Activated CD4-positive, alpha-beta T cell treated with anti-CD3 and anti-CD28 coated beads, Interleukin-2, amount 10 ng/mL, durations not matched to agents 7 days and 5 days (primary cell): ENCODE data around the gene PRXL2A. TPM values are rescaled to one million over a fixed set of nuclear protein-coding genes. Genes with fewer than 3 reads are reported as not detected.

Experiments used
- CTCF ChIA-PET: fragments of 350-600 bp; sonication (Branson Sonifier 250); formaldehyde crosslinking; loops from one replicate; lab custom pipeline; 2021; ENCODE audit warnings: antibody characterized with exemption; lab: Charles Lee
- POLR2A ChIA-PET: fragments of 350-600 bp; sonication (Branson Sonifier 250); formaldehyde crosslinking; loops from one replicate; lab custom pipeline; 2021; ENCODE audit warnings: antibody characterized with exemption; lab: Charles Lee
- DNase-seq: peaks from one replicate; pipeline ENCODE4 v3.0.0-alpha.2; 2020
- H3K27ac Mint-ChIP-seq: one replicate; pipeline ENCODE4 v1.8.0; 2021; ENCODE audit warnings: mild to moderate bottlenecking, moderate library complexity, mixed read lengths
- H3K27me3 Mint-ChIP-seq: one replicate; pipeline ENCODE4 v1.8.0; 2021; ENCODE audit warnings: mixed read lengths
- H3K36me3 Mint-ChIP-seq: one replicate; pipeline ENCODE4 v1.8.0; 2021; ENCODE audit warnings: low read depth, mixed read lengths
- H3K4me1 Mint-ChIP-seq: one replicate; pipeline ENCODE4 v1.8.0; 2021; ENCODE audit warnings: mixed read lengths
- H3K4me3 Mint-ChIP-seq: one replicate; pipeline ENCODE4 v1.8.0; 2021; ENCODE audit warnings: mild to moderate bottlenecking, moderate library complexity, mixed read lengths
- H3K9me3 Mint-ChIP-seq: one replicate; pipeline ENCODE4 v1.8.0; 2021; ENCODE audit warnings: mixed read lengths
- total RNA-seq, 2 experiments: library from RNA; stranded (reverse); gene quantifications; one replicate each; pipeline ENCODE4 v1.2.3, GENCODE V29; 2021

PRXL2A gene
- total RNA-seq, 2 experiments from 2014 or later: 5.4 to 5.7 TPM

- POLR2A ChIA-PET: no interaction called here
- H3K27ac Mint-ChIP-seq: no peak overlapping the region
- CTCF ChIA-PET: interaction anchor here (4.1 kb wide), 1 partner anchor 54 kb away, joined by 23 read pairs; no protein-coding TSS in a partner anchor
- DNase-seq: no peak
- peaks cover 8% of the 10 kb centered on the region for H3K27me3 Mint-ChIP-seq
- peaks cover 13% of the 10 kb centered on the region for H3K36me3 Mint-ChIP-seq
- H3K9me3 Mint-ChIP-seq: no peaks in the 10 kb centered on the region
- peaks cover 23% of the 10 kb centered on the region for H3K4me1 Mint-ChIP-seq
- H3K4me3 Mint-ChIP-seq: no peak overlapping the region
These were observed 42.8 kb downstream of the PRXL2A start for GRCh38 chr10:80451132-80451531.

- H3K27me3 Mint-ChIP-seq: peaks cover 3% of the 10 kb centered on the region
- no peaks in the 10 kb centered on the region for H3K9me3 Mint-ChIP-seq
- no peak overlapping the region for H3K4me3 Mint-ChIP-seq
- H3K27ac Mint-ChIP-seq: no peak overlapping the region
- ChIA-PET POLR2A (no interaction called here), CTCF (no interaction called here)
- peaks cover 23% of the 10 kb centered on the region for H3K4me1 Mint-ChIP-seq
- peaks cover 19% of the 10 kb centered on the region for H3K36me3 Mint-ChIP-seq
- no peak for DNase-seq
These were observed 43.7 kb downstream of the PRXL2A start for GRCh38 chr10:80452069-80452468.

- Mint-ChIP-seq H3K27ac (no peak overlapping the region), H3K27me3 (no peaks in the 10 kb centered on the region), H3K9me3 (no peaks in the 10 kb centered on the region), H3K4me1 (peaks cover 28% of the 10 kb centered on the region), H3K36me3 (peaks cover 24% of the 10 kb centered on the region), H3K4me3 (no peak overlapping the region)
- DNase-seq: no peak
- POLR2A ChIA-PET: no interaction called here
- CTCF ChIA-PET: interaction anchor here (1.4 to 1.7 kb wide), 2 partner anchors 9 to 53 kb away, joined by 4 to 5 read pairs; no protein-coding TSS in a partner anchor
These were observed 44.3 kb downstream of the PRXL2A start for GRCh38 chr10:80452640-80453039.

GRCh38 chr10:80453056-80453841 is 44.9 kb downstream of the PRXL2A start:
- Mint-ChIP-seq H3K27ac (peak overlapping the region; percentile 74), H3K4me1 (peaks cover 34% of the 10 kb centered on the region), H3K36me3 (peaks cover 29% of the 10 kb centered on the region), H3K9me3 (no peaks in the 10 kb centered on the region), H3K4me3 (peak overlapping the region; percentile 75), H3K27me3 (no peaks in the 10 kb centered on the region)
- ChIA-PET CTCF (interaction anchor here (1.0 to 1.7 kb wide), 3 partner anchors 8 to 52 kb away, joined by 3 to 5 read pairs (median 4); no protein-coding TSS in a partner anchor), POLR2A (no interaction called here)
- no peak for DNase-seq

GRCh38 chr10:80453842-80454512 is 45.6 kb downstream of the PRXL2A start, which contains the start of gene TSPAN14:
TSS of gene TSPAN14 (plus strand) at chr10:80454310. CDS start at chr10:80489234, 34,924 bp downstream.
- peak; percentile 77 for DNase-seq
- ChIA-PET POLR2A (no interaction called here), CTCF (interaction anchor here (1.0 to 1.7 kb wide), 4 partner anchors 9 to 52 kb away, joined by 3 to 5 read pairs (median 4); no protein-coding TSS in a partner anchor)
- Mint-ChIP-seq H3K9me3 (no peaks in the 10 kb centered on the region), H3K27ac (peak within 1 kb of the TSS; percentile 86), H3K36me3 (peaks cover 36% of the 10 kb centered on the region), H3K4me1 (peaks cover 40% of the 10 kb centered on the region), H3K27me3 (no peaks in the 10 kb centered on the region), H3K4me3 (peak within 1 kb of the TSS; percentile 98)

GRCh38 chr10:80454513-80455460 is 46.4 kb downstream of the PRXL2A start:
- peaks cover 43% of the 10 kb centered on the region for H3K4me1 Mint-ChIP-seq
- peak overlapping the region; percentile 98 for H3K4me3 Mint-ChIP-seq
- H3K36me3 Mint-ChIP-seq: peaks cover 41% of the 10 kb centered on the region
- H3K27me3 Mint-ChIP-seq: no peaks in the 10 kb centered on the region
- H3K27ac Mint-ChIP-seq: peak overlapping the region; percentile 86
- no peaks in the 10 kb centered on the region for H3K9me3 Mint-ChIP-seq
- POLR2A ChIA-PET: no interaction called here
- CTCF ChIA-PET: interaction anchor here (0.9 to 1.7 kb wide), 4 partner anchors 10 to 56 kb away, joined by 3 to 5 read pairs (median 4); no protein-coding TSS in a partner anchor
- no peak for DNase-seq

GRCh38 chr10:80455461-80456349 is 47.4 kb downstream of the PRXL2A start:
- Mint-ChIP-seq H3K4me1 (peaks cover 53% of the 10 kb centered on the region), H3K27me3 (no peaks in the 10 kb centered on the region), H3K4me3 (peak overlapping the region; percentile 98), H3K36me3 (peaks cover 50% of the 10 kb centered on the region), H3K9me3 (no peaks in the 10 kb centered on the region), H3K27ac (peak overlapping the region; percentile 86)
- no peak for DNase-seq
- ChIA-PET CTCF (interaction anchor here (0.5 to 2.8 kb wide), 9 partner anchors 9 to 56 kb away, joined by 3 to 8 read pairs (median 3); no protein-coding TSS in a partner anchor), POLR2A (interaction anchor here (1.5 kb wide), 1 partner anchor 43 kb away, joined by 6 read pairs; no protein-coding TSS in a partner anchor)

GRCh38 chr10:80457554-80458262 is 49.4 kb downstream of the PRXL2A start:
- H3K9me3 Mint-ChIP-seq: no peaks in the 10 kb centered on the region
- CTCF ChIA-PET: interaction anchor here (1.0 to 5.0 kb wide), 8 partner anchors 9 to 48 kb away, joined by 3 to 37 read pairs (median 6); no protein-coding TSS in a partner anchor
- H3K4me3 Mint-ChIP-seq: peak overlapping the region; percentile 98
- peaks cover 73% of the 10 kb centered on the region for H3K4me1 Mint-ChIP-seq
- no peak for DNase-seq
- peaks cover 65% of the 10 kb centered on the region for H3K36me3 Mint-ChIP-seq
- no peaks in the 10 kb centered on the region for H3K27me3 Mint-ChIP-seq
- POLR2A ChIA-PET: interaction anchor here (1.1 to 1.5 kb wide), 2 partner anchors 15 to 41 kb away, joined by 3 to 6 read pairs; no protein-coding TSS in a partner anchor
- peak overlapping the region; percentile 86 for H3K27ac Mint-ChIP-seq

- ChIA-PET CTCF (interaction anchor here (1.1 to 5.0 kb wide), 8 partner anchors 8 to 47 kb away, joined by 3 to 37 read pairs (median 8); no protein-coding TSS in a partner anchor), POLR2A (no interaction called here)
- no peaks in the 10 kb centered on the region for H3K27me3 Mint-ChIP-seq
- peak overlapping the region; percentile 86 for H3K27ac Mint-ChIP-seq
- DNase-seq: no peak
- peaks cover 75% of the 10 kb centered on the region for H3K4me1 Mint-ChIP-seq
- no peaks in the 10 kb centered on the region for H3K9me3 Mint-ChIP-seq
- peaks cover 66% of the 10 kb centered on the region for H3K36me3 Mint-ChIP-seq
- peak overlapping the region; percentile 98 for H3K4me3 Mint-ChIP-seq
These were observed 49.9 kb downstream of the PRXL2A start for GRCh38 chr10:80458263-80458625.

- POLR2A ChIA-PET: no interaction called here
- Mint-ChIP-seq H3K36me3 (peaks cover 70% of the 10 kb centered on the region), H3K4me1 (peaks cover 75% of the 10 kb centered on the region)
These were observed 50.3 kb downstream of the PRXL2A start for GRCh38 chr10:80458638-80459037.

More at GRCh38 chr10:80458638-80459037, 50.3 kb downstream of the PRXL2A start:
- Mint-ChIP-seq H3K27ac (peak overlapping the region; percentile 86), H3K9me3 (no peaks in the 10 kb centered on the region), H3K4me3 (peak overlapping the region; percentile 98), H3K27me3 (no peaks in the 10 kb centered on the region)
- CTCF ChIA-PET: interaction anchor here (0.6 to 5.0 kb wide), 14 partner anchors 8 to 81 kb away, joined by 3 to 37 read pairs (median 4); no protein-coding TSS in a partner anchor
- DNase-seq: no peak
